Activated T-cell treated with anti-CD3 and anti-CD28 coated beads, Interleukin-2, amount 50 U/mL, for 1 hour (primary cell): Measurements from ENCODE around the gene RHBDD2.

Source experiments
- DNase-seq: peaks from one replicate; pipeline ENCODE4 v3.0.0-alpha.2; 2020

Gene RHBDD2

GRCh38 chr7:75920431-75921161, 41.8 kb downstream of the RHBDD2 start:
- DNase-seq: peak; percentile 33

DNA sequence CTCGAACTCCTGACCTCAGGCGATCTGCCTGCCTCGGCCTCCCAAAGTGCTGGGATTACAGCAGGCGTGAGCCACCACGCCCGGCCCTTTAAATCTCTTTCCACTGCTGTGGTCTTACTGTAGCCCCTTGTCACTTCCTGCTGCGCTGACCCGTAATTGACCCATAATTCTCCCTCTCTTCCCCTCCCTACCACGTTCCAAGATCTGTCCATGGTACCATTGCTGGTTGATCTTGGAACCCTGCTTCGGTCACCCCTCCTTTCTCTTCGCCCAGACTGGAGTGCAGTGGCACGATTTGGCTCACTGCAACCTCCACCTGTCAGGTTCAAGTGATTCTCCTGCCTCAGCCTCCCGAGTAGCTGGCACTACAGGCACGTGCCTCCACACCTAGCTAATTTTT, 42.6 kb downstream of the RHBDD2 start:
- no peak for DNase-seq

DNA sequence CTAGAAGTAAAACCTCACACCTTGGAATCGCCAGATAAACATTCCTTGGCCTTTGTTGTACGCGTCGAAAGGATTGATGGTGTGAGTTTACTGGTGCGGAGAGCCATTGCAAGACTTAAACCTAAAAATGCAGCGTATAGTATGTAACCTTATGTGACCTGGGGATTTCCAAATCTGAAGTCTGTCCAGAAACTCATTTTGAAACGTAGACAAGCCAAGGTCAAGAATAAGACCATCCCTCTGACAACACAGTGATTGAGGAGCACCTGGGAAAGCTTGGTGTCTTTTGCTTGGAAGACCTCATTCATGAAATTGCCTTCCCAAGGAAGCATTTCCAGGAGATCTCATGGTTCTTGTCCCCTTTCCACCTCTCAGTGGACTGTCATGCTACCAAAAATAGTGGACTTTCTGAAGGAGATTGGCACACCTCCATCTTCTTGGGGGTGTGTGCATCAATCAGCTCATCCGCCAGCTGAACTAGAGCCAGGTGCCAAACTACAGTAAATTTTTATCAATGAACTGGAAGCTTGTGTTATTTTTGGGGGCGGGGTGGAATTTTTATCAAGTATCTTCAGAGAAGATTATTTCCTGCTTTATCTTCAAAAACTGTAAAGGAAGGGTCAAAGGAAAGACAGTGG, 44.3 kb downstream of the RHBDD2 start:
- DNase-seq: no peak

DNA sequence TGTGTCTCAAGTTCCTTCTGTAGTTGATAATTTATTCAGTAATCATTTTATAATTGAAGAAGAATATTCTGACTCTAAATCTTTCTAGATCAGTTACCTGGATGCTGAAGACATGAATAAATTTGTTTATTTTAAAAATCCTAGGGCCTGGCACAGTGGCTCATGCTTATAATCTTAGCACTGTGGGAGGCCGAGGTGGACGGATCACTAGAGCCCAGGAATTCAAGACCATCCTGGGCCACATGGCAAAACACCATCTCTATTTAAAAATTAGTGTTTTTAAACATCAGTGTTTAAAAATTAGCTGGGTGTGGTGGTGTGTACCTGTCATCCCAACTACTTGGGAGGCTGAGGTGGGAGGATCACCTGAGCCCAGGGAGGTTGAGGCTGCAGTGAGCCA, 45.4 kb downstream of the RHBDD2 start:
- no peak for DNase-seq

GRCh38 chr7:75924889-75925288, 46.1 kb downstream of the RHBDD2 start:
- no peak for DNase-seq

- DNase-seq: no peak
These were observed 47.0 kb downstream of the RHBDD2 start for GRCh38 chr7:75925717-75926435.

DNA sequence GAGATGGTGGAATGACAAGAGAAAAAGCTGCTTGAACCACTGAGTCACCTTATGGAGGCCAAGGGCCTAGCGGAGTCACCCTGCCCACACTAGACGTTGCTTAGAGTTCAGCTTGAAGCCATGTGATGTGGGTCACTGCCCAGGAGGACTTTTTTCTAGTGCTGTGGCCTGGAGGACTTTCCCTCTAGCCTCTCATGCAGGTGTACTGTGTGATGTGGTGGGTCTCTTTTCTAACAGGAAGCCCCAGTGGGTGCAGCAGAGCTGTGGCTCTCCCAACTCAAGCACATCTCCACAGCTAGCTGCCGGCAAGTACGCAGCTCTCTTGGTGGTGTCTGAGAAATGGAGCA, 49.7 kb downstream of the RHBDD2 start:
- DNase-seq: peak; percentile 30

GRCh38 chr7:75931680-75932079, 52.8 kb downstream of the RHBDD2 start:
- no peak for DNase-seq

- DNase-seq: no peak
These were observed 59.3 kb downstream of the RHBDD2 start for GRCh38 chr7:75937958-75938786.
